HG03280 (cell line): Measurements from ENCODE around the gene PTH1R.

Source experiments
- ATAC-seq: cut with Tn5 transposase; IDR thresholded peaks from one replicate; pipeline ENCODE4 v1.9.1; 2021; ENCODE audit warnings: mild to moderate bottlenecking, moderate library complexity; ENCODE audit not compliant: unreplicated experiment

Gene PTH1R

DNA sequence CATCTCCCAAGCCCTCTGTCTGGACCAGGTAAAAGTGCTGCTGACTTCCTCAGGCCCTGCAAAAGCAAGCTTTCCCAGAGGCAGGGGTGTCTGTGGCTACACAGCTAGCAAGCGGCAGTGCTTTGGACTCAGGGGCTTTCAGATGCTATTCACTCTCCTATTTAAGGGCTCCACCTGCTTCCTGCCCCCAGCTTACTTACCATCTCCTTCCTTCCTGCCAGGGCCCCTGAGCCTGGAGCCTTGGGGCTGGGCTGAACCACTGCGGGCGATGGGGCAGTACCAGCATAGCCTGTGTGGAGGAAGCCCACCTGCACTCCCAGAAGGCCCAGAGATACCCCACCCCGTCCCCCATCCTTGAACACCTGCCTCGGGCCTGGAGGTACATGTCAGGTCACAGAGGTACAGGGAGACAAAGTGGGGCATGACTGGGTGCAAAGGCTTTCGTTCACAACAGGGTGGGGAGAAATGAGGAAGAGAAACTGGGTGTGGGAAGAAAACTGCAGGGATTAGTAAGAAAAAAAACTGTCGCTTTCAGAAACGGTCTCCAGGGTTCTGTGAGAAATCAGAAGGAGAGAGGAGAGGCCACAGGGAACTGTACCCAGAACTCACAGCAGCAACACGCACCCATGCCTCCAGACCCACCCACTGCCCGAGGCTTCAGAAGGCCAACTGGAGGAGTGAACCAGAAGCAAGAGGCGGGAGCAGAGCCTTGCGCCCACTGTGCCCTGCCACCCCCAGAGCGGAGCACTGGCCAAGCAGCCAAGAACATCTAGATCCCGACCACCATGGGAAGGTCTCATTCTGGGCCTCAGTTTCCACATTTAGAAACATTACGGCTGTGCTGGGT is 49.6 kb downstream of the PTH1R start:
- ATAC-seq = peak; percentile 50

DNA sequence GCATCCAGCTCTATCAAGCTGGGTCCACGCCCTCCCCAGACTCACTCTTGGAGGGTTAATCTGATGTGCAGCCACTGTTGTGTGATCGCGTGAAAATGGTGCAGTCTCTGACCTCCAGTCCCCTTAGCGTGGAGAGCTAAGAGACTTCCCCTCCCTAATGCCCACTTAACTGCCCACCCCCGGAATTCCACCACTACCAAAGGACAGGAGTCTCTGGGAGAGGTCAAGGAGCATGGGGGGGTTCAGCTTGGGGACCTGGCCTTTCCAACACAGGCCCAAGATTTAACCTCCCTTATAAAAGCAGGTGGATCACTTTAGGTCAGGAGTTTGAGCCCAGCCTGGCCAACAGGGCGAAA is 50.2 kb downstream of the PTH1R start:
- no peak for ATAC-seq

DNA sequence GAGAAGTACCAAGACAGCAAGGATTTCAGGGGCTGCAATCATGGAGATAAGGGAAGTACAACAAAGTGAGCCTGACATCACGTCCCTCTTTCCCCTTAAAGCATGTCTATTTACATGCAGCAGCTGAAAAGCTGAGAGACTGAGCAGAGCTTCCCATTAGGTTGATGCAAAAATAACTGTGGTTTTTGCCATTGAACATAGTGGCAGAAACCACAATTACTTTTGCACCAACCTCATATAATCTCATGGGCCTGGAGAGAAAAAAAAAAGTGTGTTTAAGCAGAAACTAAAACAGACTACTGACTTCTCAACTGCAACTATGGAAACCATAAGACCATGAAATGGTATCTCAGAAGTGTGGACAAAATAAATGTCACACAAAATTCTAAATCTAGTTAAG is 50.8 kb downstream of the PTH1R start:
- no peak for ATAC-seq

DNA sequence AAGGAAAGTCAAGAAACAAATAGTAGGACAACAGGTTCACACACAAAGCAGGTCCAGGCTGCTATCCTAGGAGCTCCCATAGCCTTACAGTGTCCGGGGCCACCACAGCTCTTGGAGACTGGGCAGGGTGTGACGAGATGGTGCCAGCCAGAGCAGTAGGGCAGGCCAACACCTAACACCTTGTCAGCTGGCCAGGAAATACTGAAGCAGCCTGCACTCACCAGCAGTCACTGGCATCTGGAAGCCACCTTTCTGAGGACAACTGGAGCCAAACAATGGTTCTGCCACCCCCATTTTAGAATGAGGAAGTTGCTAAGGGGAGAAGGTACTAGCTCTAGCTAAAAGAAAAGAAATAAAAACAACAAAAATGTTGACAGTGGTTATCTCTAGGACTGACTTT is 51.8 kb downstream of the PTH1R start:
- ATAC-seq = no peak

DNA sequence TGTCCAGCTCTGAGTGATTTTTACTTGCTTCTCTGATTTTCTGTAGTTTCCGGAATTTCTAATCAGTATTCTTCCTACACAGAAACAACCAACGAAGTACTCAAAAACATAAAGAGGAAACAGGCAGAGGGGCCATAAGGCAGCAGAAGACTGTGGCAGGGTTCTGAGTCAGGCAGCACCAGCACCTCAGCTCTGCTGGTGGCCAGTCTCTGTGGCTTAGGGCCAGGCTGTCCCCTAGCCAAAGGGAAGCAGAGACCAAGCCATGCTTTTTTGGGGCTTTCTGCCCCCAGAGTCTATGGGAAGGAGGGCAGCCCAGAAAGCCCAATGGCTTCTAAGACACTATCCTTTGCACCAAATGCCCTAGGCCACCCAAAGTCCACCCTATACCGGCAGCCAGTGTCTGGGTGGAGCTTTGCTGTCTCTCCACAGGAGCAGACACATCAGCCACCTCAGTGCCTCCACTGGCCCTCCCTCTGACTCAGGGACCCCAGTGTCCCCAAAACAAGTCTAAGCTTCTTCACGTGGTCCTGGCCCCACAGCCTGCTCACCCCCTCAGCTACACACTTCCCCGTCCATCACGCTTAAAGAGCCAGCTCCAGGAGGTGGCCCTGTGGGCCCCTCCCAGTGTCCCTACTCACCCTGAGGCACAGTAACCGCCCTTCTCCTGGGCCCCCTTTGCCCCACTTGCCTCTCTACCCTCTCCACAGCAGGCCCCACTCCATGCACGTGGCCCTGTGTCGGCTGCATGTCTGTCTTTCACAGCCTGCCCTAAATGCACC is 52.8 kb downstream of the PTH1R start:
- no peak for ATAC-seq

DNA sequence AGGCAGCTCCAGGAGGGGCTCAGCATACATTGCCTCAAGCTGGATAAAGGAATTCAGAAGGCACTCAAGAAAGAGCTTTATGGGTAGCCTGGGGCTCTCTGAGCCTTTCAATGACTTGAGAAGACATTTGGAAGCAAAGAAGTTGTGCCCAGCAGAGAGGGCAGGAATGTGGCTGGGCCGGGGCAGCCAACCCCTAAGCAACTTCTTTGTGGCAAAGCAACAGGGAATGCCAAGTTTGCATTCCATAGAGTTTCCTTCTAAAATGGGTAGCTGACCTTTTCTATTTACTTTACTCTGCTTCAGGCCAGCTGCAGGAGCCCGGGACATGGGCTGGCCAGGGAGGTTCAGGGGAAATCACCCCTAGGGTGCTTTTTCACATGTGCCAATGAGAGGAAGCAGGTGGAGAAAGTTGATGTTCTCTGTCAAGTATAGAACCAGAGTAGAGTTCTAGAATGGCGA is 53.5 kb downstream of the PTH1R start:
- ATAC-seq = no peak

DNA sequence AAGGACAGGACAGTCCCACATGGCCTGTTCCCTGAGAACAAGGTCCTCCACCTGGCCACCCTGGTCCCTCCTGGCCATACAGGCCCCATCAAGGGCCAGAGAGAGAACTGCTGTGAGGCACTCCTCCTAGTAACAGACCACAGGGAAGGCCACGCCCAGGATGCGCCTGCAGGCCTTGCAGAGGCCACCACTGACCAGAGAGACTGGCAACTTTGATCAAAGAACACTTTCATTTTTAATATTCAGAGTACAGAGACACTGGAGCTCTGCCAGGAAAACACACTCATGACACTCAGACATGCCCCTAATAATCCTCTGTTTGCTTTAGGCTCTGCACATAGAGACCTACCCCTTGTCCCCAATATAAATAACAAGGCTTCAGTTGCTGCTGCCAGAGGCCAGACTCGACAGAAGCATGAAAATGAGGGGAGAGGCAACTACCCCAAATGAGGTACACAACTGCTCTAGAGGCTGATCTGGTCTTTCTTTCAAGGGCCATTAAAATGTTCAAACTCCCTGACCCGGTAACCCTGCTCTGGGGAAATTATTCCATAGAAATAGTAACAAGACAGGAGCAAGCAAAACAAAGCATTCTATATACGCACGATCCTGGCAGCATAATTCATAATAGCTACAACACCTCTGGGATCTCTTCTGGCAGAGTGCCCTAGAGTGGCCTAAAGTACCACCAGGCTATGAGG is 54.3 kb downstream of the PTH1R start:
- ATAC-seq = no peak

DNA sequence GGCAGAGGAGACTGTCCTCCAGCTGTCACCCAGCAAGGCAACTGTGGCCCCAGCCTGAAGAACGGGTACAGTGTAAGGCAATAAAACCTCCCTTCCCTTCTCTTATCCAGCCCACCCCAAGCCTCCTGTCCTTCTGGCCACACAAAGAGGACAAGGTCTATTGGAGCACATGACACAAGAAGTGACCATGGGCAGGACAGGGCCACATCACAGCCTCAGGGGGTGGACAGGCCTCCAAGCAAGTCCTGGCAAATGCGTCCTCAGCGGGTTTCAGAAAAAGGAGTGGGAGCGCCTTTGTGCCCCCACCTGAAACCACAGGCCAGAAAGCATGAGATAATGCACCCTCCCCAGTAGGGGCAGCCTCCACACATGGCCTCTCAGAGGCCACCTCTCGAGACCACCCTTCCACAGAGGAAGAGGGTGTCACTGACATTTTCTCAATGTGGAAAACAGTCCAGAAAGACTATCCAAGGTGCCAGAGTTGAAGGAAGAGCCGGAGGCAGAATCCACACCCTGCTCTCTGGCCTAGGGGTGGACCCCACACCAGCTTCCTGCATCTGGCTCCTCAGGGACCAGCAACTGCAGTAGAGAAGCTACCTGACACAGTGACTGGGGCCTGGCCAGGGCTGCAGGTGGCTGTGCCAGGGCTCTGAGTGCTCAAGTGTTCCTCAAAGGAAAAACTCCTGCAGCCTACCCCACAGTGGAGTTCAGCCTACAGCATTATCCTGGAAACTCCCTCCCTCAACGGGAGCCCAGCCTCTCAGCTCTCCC is 55.1 kb downstream of the PTH1R start:
- no peak for ATAC-seq

DNA sequence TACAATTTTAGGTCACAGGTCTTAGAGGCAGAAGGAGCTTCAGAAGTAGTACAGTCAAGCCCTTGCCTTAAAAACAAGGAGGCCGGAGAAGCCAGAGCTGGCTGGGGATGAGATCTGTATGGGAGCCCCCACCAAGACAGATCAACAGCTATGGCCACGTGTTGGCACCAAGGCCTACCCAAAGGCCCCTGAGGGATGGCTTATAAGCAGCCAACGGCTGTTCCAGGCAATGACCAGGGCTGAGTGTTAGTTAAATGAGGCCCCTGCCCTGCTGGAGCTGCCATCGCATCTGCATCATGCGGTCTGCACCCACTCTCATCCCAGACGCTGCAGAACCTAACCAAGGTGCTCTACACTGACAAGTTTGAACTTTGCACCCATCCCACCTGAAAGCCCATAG is 55.7 kb downstream of the PTH1R start:
- ATAC-seq = no peak

DNA sequence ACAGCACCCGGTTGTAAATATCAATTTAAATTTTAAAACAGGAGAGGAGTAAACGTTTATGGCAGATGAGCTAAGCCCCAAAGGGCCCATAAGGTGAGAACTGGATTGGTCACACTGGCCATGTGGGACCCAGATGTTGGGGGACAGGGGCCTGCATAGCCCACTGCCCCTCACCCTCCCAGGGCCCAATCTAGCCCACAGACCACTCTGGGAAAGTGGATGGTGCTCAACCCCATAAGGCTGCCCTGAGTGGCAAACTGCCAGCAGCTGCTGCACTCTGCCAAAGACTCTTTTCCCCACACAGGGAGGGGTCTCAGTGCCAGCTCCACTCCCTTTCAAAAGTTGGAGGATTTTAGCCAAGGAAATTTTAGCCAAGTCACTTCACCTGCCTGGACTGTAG is 56.6 kb downstream of the PTH1R start:
- ATAC-seq = no peak

DNA sequence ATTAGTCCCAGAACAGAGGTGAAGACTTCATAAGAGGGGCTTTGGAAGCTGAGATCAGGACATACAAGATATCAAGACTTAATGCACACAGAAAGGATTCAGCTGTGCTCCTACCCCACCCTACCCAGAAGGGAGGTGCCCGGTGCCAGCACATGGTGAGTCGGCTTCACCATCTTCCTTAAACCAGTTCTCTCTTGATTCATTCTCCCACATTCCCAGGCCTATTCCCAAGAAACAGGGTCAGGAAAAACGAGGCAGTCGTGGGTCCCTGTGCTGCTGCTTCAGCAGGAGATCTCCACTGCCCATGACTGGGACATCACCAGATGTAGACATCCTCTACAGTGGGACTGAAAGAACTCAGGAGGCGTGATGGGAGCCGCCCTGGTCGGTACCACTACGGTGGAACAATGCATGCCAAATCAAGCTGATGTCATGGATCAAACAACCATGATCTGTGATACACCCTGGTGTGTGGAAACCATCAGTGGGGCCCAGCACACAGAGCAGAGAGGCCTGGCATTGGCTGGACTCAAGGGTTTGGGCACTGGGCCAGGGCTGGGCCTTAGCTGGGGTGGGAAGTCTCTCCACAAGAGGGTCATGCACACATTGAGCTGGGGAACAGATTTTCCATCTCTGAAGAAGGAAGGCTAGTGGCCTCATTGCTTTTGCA is 57.1 kb downstream of the PTH1R start:
- ATAC-seq = no peak

DNA sequence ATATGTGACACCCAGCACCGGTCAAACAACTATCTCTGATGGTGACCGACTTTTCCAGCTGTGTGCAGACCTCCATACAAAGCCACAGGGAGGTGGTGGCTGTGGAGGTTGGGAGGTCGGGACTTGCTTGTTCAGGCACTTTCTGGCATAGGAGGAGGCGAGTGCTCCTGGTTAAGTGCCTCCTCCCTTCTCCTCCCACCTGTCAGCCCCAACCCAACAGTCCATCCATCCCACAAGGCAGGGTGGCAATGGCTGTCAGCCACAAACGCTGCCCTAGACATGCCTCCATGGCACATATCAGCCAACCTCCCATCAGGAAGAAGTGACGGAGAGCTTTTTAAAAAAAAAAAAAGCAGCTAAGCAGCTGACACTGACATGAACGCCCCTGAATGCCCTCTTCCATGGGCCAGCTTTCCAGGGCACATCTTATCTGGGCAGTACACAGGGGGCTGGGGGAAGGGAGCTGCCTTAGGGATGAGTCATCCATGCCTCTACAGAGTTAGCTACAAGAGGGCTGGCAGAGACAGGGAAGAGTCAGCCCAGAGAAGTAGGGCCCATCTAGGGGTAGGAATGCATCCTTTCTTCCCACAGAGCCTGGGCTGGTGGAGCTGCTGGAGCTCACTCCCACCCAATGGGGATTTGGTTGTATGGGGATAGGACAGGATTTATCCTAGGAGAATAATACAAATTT is 57.8 kb downstream of the PTH1R start:
- ATAC-seq = no peak

DNA sequence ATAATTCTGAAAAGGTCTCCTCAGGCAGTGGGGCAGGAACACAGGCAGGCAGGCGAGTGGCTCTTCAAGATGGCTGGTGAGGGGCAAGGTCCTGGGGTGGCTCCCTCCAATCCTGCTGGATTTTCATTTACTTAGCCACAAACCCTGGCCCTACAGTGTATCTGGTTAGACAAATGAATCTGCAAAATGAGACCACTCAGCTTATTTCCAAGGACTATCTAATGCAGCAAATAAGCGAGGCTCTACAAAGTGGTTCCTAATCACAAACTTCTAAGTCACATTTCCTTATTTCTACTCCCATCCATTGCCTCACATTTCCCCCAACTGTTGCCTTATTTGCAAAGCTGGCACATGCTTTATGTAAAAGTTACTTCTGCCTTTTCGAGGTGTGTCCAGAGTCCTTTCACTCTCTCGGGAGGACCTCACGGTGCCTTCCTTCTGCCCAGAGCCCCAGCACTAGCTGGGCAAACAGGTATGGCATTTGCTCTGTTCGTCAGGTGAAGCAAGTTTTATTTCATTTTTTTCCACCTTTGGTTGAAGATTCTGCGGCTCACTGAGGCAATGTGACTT is 58.6 kb downstream of the PTH1R start:
- ATAC-seq = no peak

DNA sequence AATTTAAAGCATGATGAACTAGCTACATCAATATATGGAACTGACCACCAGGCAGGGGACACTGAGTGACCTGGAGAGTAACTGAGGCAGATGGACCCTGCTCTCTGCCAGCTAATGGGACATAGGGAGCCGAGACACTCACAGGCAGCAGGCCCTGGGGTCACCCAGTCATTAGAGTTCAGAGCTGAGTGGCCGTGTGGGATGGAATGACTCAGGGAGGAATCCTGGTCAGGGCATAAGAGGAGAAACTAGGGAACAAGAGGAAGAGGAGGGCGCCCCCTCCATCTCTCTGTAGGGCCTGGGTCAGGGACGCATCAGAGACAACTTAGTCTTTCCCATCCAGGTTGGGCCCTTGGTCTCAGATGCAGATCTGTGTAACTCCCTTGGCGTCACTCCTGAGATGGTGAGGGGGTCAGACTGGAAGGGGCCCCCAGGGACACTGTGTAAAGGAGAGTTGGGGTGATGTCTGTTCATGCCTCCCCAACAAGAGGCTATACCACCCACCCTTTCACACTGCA is 59.3 kb downstream of the PTH1R start:
- no peak for ATAC-seq

DNA sequence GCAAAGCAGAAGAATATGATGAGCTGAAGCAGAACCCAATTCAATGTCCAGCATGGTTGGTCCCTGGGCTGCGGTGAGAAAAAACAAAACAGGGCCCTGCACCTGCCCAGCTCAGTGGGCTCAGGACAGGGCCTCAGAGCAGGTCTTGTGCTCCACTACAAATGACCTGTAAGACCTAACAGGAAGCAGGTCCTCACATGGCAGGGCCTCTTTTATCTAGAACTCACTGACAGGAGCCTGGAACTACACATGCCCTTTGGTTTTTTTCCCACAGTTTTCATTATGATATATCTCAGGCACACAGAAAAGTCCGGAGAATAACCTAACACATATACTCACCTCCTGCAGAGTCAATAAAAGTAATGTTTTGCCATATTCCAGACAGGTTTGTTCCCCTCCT is 60.6 kb downstream of the PTH1R start:
- no peak for ATAC-seq

DNA sequence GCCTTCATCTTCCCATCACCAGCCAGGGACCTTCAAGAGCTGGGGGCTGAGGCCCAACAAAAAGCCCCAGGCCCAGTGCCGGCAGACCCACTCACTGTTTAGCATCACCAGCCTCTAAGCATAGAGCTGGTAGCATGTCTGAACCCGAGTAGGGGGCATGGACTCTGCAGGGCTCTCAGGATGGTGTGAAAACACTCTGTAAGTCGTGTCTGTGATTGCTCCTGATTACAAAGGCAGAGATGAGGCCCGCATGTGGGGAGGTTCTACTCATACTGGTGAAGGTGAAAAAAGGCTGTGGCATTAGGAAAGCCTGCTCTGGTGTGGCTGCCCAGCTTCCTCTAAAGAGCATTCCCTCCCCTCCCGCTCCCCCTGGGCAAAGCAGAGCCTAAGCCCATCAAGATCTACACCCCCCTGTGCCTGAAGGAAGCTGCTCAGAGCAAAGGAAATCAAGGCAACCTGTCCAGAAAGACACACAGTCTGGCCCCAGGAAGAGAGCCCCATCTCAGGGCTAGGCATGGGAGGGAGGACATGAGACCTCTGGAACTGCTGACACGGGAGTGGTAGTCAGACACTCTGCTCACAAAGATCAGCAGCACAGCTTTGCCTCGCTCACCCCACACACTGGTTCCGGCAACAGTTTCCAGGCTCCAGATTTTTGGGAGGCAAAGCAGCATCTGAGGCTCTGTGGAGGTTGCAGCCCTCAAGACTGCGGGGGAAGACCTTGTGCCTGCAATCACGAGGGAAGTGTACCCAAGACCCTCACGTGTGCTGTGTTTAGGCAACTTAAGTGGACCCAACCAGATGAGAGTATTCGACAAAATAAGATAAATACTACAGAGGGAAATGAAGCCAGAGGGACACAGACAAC is 62.3 kb downstream of the PTH1R start:
- no peak for ATAC-seq

DNA sequence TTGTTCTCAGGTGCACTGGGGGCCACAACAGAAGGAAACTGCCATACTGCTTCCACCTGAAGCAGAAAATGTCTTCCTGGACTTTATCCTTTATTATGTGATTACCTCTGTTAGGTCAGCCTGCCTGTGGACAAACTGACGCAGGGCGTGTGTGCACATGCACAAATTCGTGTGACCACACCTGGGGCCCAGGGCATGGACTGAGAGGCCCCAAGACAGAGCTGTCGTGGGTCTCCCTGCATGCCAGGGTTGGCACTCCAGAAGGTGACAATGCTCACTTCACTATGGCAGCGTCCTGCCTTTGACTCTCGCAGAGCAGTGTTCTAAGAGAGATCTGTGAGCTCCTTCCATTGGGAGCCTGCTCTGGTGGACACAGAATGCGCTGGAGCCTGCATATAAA is 64.6 kb downstream of the PTH1R start:
- ATAC-seq = no peak

DNA sequence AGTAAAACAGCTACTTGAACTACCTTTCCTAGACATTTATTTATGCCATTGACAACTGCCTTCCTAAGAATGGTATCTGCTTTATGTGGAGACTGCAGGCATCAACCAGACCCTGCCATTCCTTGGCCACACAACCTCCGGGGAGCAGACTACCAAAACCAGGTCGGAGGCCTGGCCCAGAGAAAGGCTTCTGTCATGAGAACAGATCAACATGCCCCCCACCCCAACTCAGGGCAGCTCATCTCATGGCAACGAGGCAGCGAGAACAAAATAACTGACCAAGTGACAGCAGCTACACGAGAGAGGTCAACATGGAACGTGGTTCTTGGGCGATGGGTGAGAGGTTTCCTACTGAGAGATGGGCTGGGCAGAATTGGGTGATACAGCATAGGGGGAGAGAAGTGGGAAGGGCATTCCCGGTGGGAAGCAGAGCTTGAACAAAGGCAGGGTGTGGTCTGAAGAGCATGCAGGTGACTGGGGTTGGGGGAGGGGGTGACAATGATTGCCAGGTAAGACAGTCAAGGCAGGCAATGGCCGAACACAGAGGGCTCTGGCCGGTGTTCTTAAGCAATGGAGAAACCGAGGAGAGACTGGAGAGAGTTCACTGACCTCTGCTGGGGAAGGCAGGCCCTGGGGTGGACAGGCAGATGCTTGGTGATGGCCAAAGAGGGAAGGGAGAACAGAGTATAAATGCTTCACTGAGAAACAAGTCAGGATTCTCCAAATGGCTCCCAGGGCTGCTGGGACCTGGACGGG is 65.1 kb downstream of the PTH1R start:
- no peak for ATAC-seq
